ENCODE data around the gene POU3F1. TPM values are rescaled to one million over a fixed set of nuclear protein-coding genes. Genes with fewer than 3 reads are reported as not detected.

Gene POU3F1
- total and polyA plus RNA-seq, 2 of the 4 experiments (the other 2 are of a cell fraction) = not detected

GRCh38 chr1:38014171-38014570 lies 32.4 kb downstream of the POU3F1 start:
- BruUV-seq (replicated peaks) = no TSS peak
- H4K8ac ChIP-seq (ENCODE audit: low read depth in 2 of 2, low read length in 2 of 2) = no peak overlapping the region
- H2AK5ac ChIP-seq (ENCODE audit: low read depth, low read length) = no peak overlapping the region
- in situ Hi-C loops (cut with MboI; ENCODE audit: low sequenced_read_pairs) = loop anchor here (25.0 kb wide), 3 partner anchors 427 to 1552 kb away; partner anchors contain the start of genes GNL2, MRPS15 and OSCP1
- POLR2A ChIA-PET (ENCODE audit: unreplicated experiment) = no interaction called here
- no peak overlapping the region for H3K4ac ChIP-seq (ENCODE audit: low read depth, low read length)
- no peak overlapping the region for H3K4me3 ChIP-seq (ENCODE audit: insufficient read depth, low read depth, low read length)
- 0 out of 2 replicates have a peak, but pooled peaks cover under 1% of the 10 kb centered on the region for H3K9me1 ChIP-seq (ENCODE audit: insufficient read depth, low read length)
- no peak overlapping the region for H3K23ac ChIP-seq (ENCODE audit: low read depth, low read length)
- no peak overlapping the region for H3K14ac ChIP-seq (replicated peaks; ENCODE audit: low read depth, low read length)
- DNase-seq (no peak), ATAC-seq (ENCODE audit: low read depth) (no peak)
- H3K9me3 ChIP-seq (ENCODE audit: control insufficient read depth, insufficient read depth, low read length) = no peaks in the 10 kb centered on the region
- no peaks in the 10 kb centered on the region for H3K27me3 ChIP-seq (ENCODE audit: control insufficient read depth, insufficient read depth, low read length)
- no peak overlapping the region for H2AFZ ChIP-seq (replicated peaks; ENCODE audit: low read length, poor library complexity)
- H3K18ac ChIP-seq (ENCODE audit: low read depth, low read length) = no peak overlapping the region
- H3K4me1 ChIP-seq (ENCODE audit: control insufficient read depth, insufficient read depth, low read length) = peaks cover 4% of the 10 kb centered on the region; the same call in 1 of the 2 replicates
- no peak overlapping the region for H3K27ac ChIP-seq (ENCODE audit: insufficient read depth, low read length)
- no peak overlapping the region for H2AK9ac ChIP-seq (replicated peaks; ENCODE audit: low read depth, low read length, poor library complexity)
- peaks cover 14% of the 10 kb centered on the region for H3K36me3 ChIP-seq (ENCODE audit: control insufficient read depth, insufficient read depth, low read length)
- TF ChIP-seq CHD1 (IDR thresholded peaks at IDR 0.05; ENCODE audit: low read depth, low read length) = no peak
- TF ChIP-seq RAD21 (IDR thresholded peaks at IDR 0.05; ENCODE audit: low read length) = no peak
- 0 out of 2 replicates have a peak, but pooled peaks have one; percentile 12 for TF ChIP-seq CEBPB (IDR thresholded peaks at IDR 0.05; ENCODE audit: low read depth, low read length)
- TF ChIP-seq RFX5 (IDR thresholded peaks at IDR 0.05; ENCODE audit: low read depth, low read length) = no peak
- no peak for TF ChIP-seq SMC3 (IDR thresholded peaks at IDR 0.05; ENCODE audit: low read depth, low read length)
- no peak for TF ChIP-seq MAZ (IDR thresholded peaks at IDR 0.05; ENCODE audit: borderline replicate concordance, low read depth, low read length)
- TF ChIP-seq, protein P1, sequence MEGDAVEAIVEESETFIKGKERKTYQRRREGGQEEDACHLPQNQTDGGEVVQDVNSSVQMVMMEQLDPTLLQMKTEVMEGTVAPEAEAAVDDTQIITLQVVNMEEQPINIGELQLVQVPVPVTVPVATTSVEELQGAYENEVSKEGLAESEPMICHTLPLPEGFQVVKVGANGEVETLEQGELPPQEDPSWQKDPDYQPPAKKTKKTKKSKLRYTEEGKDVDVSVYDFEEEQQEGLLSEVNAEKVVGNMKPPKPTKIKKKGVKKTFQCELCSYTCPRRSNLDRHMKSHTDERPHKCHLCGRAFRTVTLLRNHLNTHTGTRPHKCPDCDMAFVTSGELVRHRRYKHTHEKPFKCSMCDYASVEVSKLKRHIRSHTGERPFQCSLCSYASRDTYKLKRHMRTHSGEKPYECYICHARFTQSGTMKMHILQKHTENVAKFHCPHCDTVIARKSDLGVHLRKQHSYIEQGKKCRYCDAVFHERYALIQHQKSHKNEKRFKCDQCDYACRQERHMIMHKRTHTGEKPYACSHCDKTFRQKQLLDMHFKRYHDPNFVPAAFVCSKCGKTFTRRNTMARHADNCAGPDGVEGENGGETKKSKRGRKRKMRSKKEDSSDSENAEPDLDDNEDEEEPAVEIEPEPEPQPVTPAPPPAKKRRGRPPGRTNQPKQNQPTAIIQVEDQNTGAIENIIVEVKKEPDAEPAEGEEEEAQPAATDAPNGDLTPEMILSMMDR (conservative IDR thresholded peaks at IDR 0.05; ENCODE audit: low read depth, low read length) = peak; percentile 22; the same call in 1 of the 2 replicates
- no peak for TF ChIP-seq NFE2L2 (IDR thresholded peaks at IDR 0.05; ENCODE audit: low read depth, low read length)
- TF ChIP-seq MXI1 (IDR thresholded peaks at IDR 0.05; ENCODE audit: borderline replicate concordance, low read depth, low read length) = no peak
- TF ChIP-seq FOS (IDR thresholded peaks at IDR 0.05; ENCODE audit: low read depth, low read length) = no peak
- TF ChIP-seq, protein P2, sequence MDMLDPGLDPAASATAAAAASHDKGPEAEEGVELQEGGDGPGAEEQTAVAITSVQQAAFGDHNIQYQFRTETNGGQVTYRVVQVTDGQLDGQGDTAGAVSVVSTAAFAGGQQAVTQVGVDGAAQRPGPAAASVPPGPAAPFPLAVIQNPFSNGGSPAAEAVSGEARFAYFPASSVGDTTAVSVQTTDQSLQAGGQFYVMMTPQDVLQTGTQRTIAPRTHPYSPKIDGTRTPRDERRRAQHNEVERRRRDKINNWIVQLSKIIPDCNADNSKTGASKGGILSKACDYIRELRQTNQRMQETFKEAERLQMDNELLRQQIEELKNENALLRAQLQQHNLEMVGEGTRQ (IDR thresholded peaks at IDR 0.05; ENCODE audit: low read depth, low read length) = no peak
- TF ChIP-seq MAFK (IDR thresholded peaks at IDR 0.05; ENCODE audit: low read depth, low read length) = no peak
- no peak overlapping the region for H2BK5ac ChIP-seq (ENCODE audit: low read depth, low read length, poor library complexity, severe bottlenecking)
- peaks cover 30 to 49% of the 10 kb centered on the region in 2 experiments for H3K79me1 ChIP-seq (ENCODE audit: low read depth in 1 of 2, low read length in 2 of 2)
- H2BK120ac ChIP-seq (ENCODE audit: low read depth, low read length) = no peak overlapping the region
- H2BK15ac ChIP-seq (ENCODE audit: low read depth, low read length) = no peak overlapping the region
- CTCF ChIA-PET = interaction anchor here (0.5 to 0.8 kb wide), 3 partner anchors 12 to 967 kb away, joined by 3 to 4 read pairs (median 3); no protein-coding TSS in a partner anchor
- H2BK20ac ChIP-seq (ENCODE audit: low read depth, low read length) = no peak overlapping the region
- H4K5ac ChIP-seq (ENCODE audit: low read depth, low read length) = no peak overlapping the region
- intact Hi-C loops (cut with micrococcal nuclease) = no loop called here
- WGBS, 2 experiments (ENCODE audit: extremely low coverage in 2 of 2, insufficient read length in 1 of 2) = no CpG with 5 or more reads among the region's 4 CpGs
- H3K9ac ChIP-seq (ENCODE audit: low read depth, low read length) = no peak overlapping the region
- H4K20me1 ChIP-seq (ENCODE audit: insufficient read depth, low read length) = 0 out of 2 replicates have a peak, but pooled peaks cover 15% of the 10 kb centered on the region
- peak overlapping the region; percentile 45; the same call in 1 of the 2 replicates for H3K4me2 ChIP-seq (ENCODE audit: low read depth, low read length)
- no peak overlapping the region for H4K91ac ChIP-seq (ENCODE audit: insufficient read depth, low read depth, low read length)
- dilution Hi-C loops (cut with HindIII; ENCODE audit: low sequenced_read_pairs, unreplicated experiment) = no loop called here
- no peak overlapping the region for H3K56ac ChIP-seq (ENCODE audit: extremely low read depth, insufficient read depth, low read length)
